ENCODE data around the gene HLA-DOA. TPM values are rescaled to one million over a fixed set of nuclear protein-coding genes. Genes with fewer than 3 reads are reported as not detected.
A peak's percentile ranks its signal among the peaks of the same experiment; 100 is the strongest.

HLA-DOA gene
- total RNA-seq, 4 donors from 2014 or later: 0.20 to 2.9 (median 0.86) TPM

- TF ChIP-seq CTCF (IDR thresholded peaks at IDR 0.05 in 4 of 5, conservative IDR thresholded peaks at IDR 0.05 in 1 of 5) (no peak), POLR2A (IDR thresholded peaks at IDR 0.05) (no peak)
- H3K27ac ChIP-seq: peak overlapping the region in 3 of 4 donors; percentile 42 to 59 (median 45)
- no peak for DNase-seq
- H3K4me3 ChIP-seq: no peak overlapping the region
- no peaks in the 10 kb centered on the region for H3K27me3 ChIP-seq
- intact Hi-C loops (cut with DNase I; ENCODE audit: low total_unique reads) (no loop called here), in situ Hi-C loops (cut with MboI; ENCODE audit: low sequenced_read_pairs in 4 of 4) (loop anchor here in 2 of 4 donors (10.0 to 25.0 kb wide), 2 partner anchors 95 to 97 kb away; no protein-coding TSS in a partner anchor)
- H3K36me3 ChIP-seq: peaks cover 6 to 51% of the 10 kb centered on the region in 2 donors
- no peaks in the 10 kb centered on the region for H3K9me3 ChIP-seq
- H3K4me1 ChIP-seq: peaks cover 29 to 35% of the 10 kb centered on the region in 2 donors
- ATAC-seq: no peak
Measured at GRCh38 chr6:32982084-32982701, 27.2 kb downstream of the HLA-DOA start.

DNA sequence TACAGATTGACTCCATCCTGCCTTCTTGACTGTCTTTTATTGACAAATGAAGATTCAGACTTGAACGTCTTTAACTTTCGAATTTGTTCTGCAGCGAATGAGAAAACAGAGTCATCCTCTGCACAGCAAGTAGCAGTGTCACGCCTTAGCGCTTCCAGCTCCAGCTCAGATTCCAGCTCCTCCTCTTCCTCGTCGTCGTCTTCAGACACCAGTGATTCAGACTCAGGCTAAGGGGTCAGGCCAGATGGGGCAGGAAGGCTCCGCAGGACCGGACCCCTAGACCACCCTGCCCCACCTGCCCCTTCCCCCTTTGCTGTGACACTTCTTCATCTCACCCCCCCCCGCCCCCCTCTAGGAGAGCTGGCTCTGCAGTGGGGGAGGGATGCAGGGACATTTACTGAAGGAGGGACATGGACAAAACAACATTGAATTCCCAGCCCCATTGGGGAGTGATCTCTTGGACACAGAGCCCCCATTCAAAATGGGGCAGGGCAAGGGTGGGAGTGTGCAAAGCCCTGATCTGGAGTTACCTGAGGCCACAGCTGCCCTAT, 28.8 kb downstream of the HLA-DOA start:
- ATAC-seq: no peak

DNA sequence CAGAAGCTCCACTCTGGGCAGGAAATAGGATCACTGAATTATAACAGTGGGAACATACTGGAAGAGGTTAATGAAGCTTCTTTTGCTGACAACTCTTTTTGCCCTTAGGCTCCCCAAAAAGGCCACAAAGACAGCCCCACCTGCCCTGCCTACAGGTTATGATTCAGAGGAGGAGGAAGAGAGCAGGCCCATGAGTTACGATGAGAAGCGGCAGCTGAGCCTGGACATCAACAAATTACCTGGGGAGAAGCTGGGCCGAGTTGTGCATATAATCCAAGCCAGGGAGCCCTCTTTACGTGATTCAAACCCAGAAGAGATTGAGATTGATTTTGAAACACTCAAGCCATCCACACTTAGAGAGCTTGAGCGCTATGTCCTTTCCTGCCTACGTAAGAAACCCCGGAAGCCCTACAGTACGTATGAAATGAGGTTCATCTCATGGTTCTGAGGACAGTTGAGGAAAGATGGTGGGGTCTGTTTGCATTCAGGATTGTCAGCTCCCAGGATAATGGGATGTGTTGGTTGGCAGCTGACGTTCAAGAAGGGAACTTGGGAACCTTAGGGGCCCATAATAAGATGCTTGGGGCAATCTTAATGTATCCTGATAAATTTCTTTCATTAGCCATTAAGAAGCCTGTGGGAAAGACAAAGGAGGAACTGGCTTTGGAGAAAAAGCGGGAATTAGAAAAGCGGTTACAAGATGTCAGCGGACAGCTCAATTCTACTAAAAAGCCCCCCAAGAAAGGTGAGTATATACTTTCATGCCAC, 29.5 kb downstream of the HLA-DOA start:
- Histone ChIP-seq H3K4me1 (peaks cover 47 to 58% of the 10 kb centered on the region in 2 donors), H3K9me3 (no peaks in the 10 kb centered on the region), H3K27ac (peak overlapping the region in 2 of 4 donors; percentile 29 to 39), H3K27me3 (no peaks in the 10 kb centered on the region), H3K4me3 (no peak overlapping the region), H3K36me3 (peaks cover 6 to 73% of the 10 kb centered on the region in 2 donors)
- TF ChIP-seq CTCF (IDR thresholded peaks at IDR 0.05 in 4 of 5, conservative IDR thresholded peaks at IDR 0.05 in 1 of 5) (no peak), POLR2A (IDR thresholded peaks at IDR 0.05) (no peak)
- ATAC-seq (no peak), DNase-seq (no peak)
- intact Hi-C loops (cut with DNase I; ENCODE audit: low total_unique reads) (no loop called here), in situ Hi-C loops (cut with MboI; ENCODE audit: low sequenced_read_pairs in 4 of 4) (loop anchor here in 3 of 4 donors (5.0 to 25.0 kb wide), 3 partner anchors 43 to 95 kb away; no protein-coding TSS in a partner anchor)

More for the DNA sequence above, 28.8 kb downstream of the HLA-DOA start:
- TF ChIP-seq POLR2A (IDR thresholded peaks at IDR 0.05) (no peak), CTCF (IDR thresholded peaks at IDR 0.05 in 4 of 5, conservative IDR thresholded peaks at IDR 0.05 in 1 of 5) (no peak)
- in situ Hi-C loops (cut with MboI; ENCODE audit: low sequenced_read_pairs in 4 of 4) (loop anchor here in 2 of 4 donors (10.0 to 25.0 kb wide), 2 partner anchors 93 to 96 kb away; no protein-coding TSS in a partner anchor), intact Hi-C loops (cut with DNase I; ENCODE audit: low total_unique reads) (no loop called here)
- peak overlapping the region in 3 of 4 donors; percentile 8 to 41 (median 12) for H3K27ac ChIP-seq
- H3K9me3 ChIP-seq: no peaks in the 10 kb centered on the region
- peaks cover 40 to 52% of the 10 kb centered on the region in 2 donors for H3K4me1 ChIP-seq
- H3K27me3 ChIP-seq: no peaks in the 10 kb centered on the region
- H3K4me3 ChIP-seq: no peak overlapping the region
- DNase-seq: no peak
- H3K36me3 ChIP-seq: peaks cover 6 to 68% of the 10 kb centered on the region in 2 donors

GRCh38 chr6:32977953-32978324, 31.5 kb downstream of the HLA-DOA start:
- Histone ChIP-seq H3K4me1 (peaks cover 50 to 62% of the 10 kb centered on the region in 2 donors), H3K36me3 (peaks cover 6 to 85% of the 10 kb centered on the region in 2 donors), H3K9me3 (no peaks in the 10 kb centered on the region), H3K27ac (peak overlapping the region in 2 of 4 donors; percentile 33 to 38), H3K4me3 (no peak overlapping the region), H3K27me3 (no peaks in the 10 kb centered on the region)
- DNase-seq: no peak
- intact Hi-C loops (cut with DNase I; ENCODE audit: low total_unique reads) (no loop called here), in situ Hi-C loops (cut with MboI; ENCODE audit: low sequenced_read_pairs in 4 of 4) (loop anchor here in 2 of 4 donors (5.0 to 25.0 kb wide), 2 partner anchors 41 to 91 kb away; no protein-coding TSS in a partner anchor)
- TF ChIP-seq CTCF (IDR thresholded peaks at IDR 0.05 in 4 of 5, conservative IDR thresholded peaks at IDR 0.05 in 1 of 5) (no peak), POLR2A (IDR thresholded peaks at IDR 0.05) (no peak)
- no peak for ATAC-seq
